ENCODE measurements around the gene CAST.

The CAST gene

GRCh38 chr5:96648023-96648422 lies 14.2 kb upstream of the CAST start:
- no peak for DNase-seq (ENCODE audit: low spot score)

DNA sequence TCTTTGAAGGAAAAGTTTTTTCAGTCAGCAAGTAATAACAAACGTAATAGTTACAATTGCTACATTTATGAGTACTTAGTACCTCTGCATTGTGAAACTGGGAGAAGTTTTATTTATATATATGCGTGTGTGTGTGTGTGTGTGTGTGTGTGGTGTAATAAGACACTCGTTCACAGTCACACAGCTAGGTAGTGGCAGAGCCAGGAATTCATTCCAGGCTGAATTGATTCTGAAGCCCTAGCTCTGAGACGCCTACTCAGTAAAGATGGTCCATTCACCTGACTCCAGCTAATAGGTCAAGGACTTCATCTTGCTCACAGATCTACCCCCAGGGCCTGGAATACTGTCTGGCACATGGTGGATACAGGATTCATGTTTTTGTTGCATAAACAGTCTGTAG lies 13.6 kb upstream of the CAST start:
- no peak for DNase-seq (ENCODE audit: low spot score)

GRCh38 chr5:96649251-96649662 lies 12.9 kb upstream of the CAST start:
- no peak for DNase-seq (ENCODE audit: low spot score)

DNA sequence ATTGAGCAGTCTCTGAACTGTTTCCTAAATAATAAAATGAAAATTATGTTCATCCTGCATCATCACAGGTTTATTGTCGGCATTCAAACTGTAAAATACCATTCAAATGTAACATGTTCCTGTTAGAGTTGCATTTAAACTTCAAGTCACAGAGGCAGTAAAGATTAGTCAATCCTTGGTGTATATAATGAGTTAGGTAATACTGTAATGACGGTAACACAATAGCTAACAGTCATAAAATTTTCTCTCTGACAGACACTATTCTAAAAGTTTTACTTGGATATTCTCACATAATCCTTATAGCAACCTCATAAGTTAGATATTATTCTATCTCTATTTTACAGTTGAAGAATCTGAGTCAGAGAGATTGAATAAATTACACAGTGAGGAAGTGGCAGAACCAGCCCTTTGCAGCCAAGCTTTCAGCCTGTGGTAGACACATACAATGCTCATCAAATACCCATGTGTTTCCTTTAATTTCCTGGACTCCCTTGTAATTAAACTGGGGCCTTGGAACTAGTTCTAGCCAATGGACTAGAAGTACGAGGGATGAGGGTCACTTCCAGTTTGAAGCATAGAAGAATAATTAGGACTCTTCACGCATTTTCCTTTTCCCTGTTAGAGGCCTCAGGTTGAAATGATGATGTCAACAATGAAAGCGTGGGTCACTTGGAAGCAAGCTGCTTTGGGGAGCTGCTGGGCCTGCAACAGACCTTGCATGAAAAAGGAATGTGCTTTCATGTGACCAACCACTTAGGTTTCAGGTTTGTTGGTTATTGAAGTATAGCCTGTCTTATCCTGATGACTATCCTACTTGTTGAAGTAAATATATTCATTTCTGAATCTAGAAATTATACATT lies 12.3 kb upstream of the CAST start:
- DNase-seq (ENCODE audit: low spot score): no peak

DNA sequence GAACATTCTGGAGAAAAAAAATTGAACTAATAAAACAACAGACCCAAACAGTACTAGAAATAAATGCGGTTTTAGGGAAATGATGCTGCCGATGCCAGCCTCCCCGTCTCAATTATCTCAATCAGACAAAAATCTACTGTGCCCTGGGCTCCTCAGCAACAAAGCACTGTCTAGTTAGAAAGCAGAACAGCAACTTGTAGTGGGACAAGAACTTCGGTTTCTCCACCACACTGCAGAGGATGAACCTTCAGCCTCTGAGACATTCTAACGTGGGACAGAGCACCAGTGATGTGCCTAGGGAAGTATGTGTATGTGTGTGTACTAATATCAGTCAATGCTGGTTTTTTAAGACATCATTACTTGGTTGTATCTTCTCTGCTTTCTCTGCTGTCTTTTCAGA lies 11.1 kb upstream of the CAST start:
- DNase-seq (ENCODE audit: low spot score): no peak

DNA sequence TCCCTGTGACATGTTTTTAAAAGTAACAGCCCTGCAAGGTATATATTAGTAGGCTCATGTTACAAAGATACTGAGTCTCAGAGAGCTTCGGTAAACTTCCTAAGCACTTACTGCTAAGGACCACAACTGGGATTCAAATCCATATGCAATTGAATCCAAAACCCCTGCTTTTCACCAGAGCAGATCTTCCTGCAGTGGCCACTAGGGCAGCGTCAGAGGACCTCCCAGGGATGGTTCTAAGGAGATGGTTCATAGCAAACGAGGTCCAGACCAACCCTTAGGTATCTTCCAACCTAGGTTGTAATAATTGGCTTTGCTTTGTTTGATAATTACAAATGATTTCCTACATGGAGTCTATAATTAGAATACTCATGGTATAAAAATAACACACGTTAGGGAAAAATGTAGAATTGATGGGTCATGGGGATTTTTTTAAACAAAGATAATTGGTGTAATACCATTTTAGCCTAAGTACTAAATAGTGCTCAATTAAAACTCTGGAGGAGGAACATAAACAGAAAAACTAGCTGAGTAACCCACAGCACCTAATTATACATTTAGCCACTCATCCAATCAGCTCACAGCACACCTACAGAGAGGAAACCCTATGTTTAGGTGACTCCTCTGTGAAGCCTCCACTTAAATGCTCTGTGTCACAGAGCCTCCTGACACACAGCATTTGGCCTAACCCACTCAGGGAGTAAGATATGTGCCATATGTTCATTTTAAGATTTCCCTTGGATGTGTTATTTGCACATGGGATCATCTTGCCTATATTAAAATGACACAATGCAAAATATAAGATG lies 10.0 kb upstream of the CAST start:
- no peak for DNase-seq (ENCODE audit: low spot score)

DNA sequence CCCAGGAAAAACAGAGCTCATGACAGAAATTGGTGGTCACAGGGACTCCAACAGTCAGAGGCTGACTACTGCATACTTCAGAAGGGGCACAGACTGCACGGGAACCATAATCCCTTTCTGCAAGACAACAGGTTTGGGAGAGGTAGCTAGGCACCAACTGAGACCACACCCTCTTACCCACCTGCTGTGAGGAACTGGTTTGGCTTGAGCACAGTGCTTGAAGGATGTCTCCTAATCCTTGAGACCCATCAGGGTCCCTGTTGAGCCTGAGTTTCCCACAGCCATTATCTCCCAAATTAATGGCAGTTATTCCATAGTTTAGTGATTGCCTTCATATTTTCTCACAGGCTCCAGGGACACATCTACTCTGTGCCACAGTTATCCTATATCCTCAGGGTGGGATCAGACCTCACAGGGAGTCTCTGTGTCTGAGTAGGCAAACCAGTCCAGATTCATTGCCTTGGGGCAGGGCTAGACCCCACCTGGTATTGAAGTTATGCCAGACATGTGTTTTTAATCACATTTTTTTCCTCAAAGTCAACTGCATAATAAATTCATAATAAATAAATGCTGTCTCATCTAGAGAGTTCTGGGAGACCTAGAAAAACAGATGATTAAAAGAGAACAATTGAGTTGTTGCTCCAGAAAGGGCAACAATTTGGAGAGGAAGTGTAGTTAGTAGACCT lies 9.3 kb upstream of the CAST start:
- no peak for DNase-seq (ENCODE audit: low spot score)

DNA sequence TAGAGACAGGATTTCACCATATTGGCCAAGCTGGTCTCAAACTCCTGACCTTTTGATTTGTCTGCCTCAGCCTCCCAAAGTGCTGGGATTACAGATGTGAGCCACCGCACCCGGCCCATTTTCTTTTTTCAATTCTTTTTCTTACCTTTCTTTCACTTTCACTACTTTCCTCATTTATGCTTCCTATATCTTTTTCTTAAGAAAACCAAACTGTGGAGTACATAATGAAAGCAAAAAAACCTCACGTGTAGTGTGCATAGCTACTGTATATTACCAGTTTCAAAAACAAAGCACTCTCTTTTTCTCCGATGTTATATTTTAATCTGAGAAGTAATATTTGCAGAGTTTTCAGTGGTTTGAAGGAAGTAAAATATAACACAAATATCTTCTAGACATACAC lies 8.0 kb upstream of the CAST start:
- no peak for DNase-seq (ENCODE audit: low spot score)

DNA sequence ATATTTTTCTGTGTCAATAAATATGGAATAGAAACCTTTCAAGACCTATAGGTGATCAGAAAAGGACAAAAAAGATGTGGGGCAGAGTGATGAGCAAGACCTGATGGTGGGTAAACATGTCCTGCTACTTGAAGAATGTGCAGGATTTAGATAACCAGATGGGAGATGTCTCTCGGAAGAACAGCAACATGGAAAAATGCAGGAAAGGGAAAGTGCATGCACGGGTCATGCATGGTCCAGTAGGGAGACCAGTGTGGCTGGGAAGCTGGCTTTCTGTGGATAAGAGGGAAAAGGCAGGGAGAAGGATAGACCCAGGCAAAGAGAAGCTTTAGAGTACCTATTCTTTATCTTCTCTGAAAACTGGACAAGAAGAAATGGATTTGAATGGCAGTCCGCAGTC lies 7.1 kb upstream of the CAST start:
- no peak for DNase-seq (ENCODE audit: low spot score)

GRCh38 chr5:96655506-96655905 lies 6.7 kb upstream of the CAST start:
- DNase-seq (ENCODE audit: low spot score): no peak

GRCh38 chr5:96657068-96657467 lies 5.1 kb upstream of the CAST start:
- peak; percentile 86 for DNase-seq (ENCODE audit: low spot score)

GRCh38 chr5:96658272-96658671 lies 3.9 kb upstream of the CAST start:
- DNase-seq (ENCODE audit: low spot score): no peak

DNA sequence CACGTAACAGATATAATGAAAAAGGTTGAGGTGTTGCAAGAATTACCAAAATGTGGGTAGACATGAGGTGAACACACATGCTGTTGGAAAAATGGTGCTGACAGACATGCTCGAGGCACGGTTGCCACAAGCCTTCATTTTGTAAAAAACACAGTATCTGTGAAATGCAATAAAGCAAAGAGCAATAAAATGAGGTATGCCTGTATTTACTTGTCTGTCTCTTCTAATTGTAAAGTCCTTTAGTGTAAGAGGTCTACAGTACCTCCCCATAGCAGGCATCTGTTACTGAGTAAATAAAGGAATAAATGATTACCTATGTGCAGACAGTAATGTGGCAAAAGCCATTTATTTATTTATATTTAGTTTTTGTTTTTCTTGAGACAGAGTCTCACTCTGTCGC lies 3.0 kb upstream of the CAST start:
- DNase-seq (ENCODE audit: low spot score): no peak

GRCh38 chr5:96660971-96661854 lies 963 bp upstream of the CAST start:
- DNase-seq (ENCODE audit: low spot score): peak; percentile 25

DNA sequence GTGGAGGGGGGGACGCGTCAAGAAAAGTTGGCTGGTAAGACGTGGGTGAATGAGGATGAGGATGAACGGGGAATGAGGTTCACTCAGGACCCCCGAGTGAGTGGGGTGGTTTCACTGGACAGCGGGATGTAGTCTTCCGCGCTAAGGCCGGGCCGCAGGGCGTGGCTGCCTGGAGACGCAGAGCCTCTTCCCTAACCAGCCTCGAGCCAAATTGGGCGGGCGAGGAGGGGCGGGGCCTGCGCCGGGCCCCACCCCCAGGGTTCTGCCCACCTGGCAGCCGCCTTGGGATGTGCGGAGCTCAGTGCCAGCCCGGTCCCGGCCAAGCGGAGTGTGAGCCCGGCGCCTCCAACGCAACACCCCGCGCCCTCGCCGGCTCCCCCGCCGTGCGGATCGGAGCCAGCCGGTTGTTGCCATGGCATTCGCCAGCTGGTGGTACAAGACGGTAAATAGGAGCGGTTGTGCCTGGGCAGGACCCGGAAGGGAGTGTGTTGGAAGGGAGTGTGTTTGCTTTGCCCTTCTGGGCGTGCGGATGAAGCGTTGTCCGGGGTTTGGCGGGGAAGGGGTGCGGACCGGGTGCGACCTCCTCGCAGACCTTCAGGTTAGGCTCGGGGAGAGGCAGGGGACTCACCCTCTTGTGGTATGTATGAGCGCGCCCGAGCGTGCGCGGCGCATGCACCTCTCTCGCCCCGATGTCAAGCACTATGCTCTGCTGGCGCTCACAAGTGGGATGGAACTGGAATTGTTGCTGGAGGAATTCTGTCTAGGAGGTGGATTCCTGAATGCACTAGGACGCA lies 746 bp downstream of the CAST start:
- DNase-seq (ENCODE audit: low spot score): peak; percentile 97

- no peak for DNase-seq (ENCODE audit: low spot score)
Measured at GRCh38 chr5:96663608-96664007, 1.4 kb downstream of the CAST start.

DNA sequence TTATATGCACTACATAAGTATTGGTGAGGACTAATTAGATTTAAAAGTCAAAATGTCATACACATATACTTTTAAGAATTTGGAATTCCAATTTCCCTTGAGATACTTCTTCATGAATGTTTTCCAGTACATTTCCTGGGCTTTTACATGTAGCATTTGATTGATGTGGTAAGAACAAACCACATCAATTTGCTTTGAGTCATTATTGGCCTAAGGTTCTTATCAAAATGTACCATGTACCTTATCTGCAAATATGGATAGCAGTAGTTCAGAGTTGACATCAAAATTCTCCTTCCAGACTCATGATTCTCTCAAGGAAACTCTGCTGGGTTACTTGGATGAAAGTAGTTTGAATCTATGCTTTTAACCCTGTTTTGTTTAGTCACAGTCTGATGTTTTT lies 2.5 kb downstream of the CAST start:
- no peak for DNase-seq (ENCODE audit: low spot score)

DNA sequence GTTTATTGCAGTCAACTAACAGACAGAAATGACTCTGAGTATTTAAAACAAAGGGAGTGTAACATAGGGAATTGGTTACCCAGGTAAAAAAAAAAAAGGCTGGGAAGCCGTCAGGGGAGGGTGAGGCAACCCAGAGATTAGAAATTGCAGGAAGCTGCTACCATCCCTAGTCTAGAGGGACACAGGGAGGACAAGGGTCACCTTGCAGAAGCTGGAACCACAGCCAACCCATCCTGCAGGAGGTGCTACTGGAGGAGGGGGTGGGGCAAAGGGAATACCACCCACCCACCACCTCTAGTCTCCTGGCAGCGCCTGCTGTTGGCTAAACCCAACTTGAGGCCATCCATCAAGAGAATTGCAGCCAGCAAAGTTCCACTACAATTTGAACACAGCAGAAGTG lies 6.5 kb downstream of the CAST start:
- no peak for DNase-seq (ENCODE audit: low spot score)

DNA sequence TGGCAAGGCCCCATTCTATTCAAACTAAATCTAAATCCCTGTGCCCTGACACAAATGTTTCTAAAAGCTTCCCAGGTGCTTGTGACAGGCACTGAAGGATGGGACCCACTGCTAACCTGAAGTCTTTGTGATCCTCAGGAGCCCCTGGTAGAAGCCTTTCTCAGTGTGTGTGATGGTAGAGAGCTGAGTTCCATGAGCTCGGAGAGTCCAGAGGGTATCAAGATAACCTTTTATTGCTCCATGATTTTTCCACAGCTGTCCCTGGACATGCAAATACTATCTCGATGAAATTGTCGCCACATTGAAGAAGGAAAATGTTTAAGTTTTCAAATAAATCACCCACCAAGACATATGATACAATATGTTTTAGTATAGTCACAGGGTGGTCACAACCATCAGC lies 7.7 kb downstream of the CAST start:
- no peak for DNase-seq (ENCODE audit: low spot score)

DNA sequence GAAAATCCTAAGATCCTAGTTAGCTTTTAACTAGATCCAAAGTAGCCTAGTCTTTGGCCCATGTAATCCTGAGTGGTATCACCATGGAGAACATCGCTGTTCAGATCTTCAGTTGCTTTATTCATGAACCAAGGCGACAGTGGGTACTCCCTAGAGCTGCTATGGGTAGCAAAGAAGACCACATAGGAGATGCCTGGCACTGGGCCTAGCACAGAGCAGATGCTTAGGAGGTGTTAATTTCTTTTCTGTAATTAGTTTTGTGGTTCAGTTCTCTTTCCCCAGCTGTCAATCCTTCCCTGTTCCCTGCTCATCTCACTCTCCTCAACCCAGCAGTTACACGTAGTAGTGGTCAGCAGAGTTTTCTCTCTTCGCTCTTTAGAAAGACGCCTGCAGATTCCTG lies 9.3 kb downstream of the CAST start:
- no peak for DNase-seq (ENCODE audit: low spot score)

DNA sequence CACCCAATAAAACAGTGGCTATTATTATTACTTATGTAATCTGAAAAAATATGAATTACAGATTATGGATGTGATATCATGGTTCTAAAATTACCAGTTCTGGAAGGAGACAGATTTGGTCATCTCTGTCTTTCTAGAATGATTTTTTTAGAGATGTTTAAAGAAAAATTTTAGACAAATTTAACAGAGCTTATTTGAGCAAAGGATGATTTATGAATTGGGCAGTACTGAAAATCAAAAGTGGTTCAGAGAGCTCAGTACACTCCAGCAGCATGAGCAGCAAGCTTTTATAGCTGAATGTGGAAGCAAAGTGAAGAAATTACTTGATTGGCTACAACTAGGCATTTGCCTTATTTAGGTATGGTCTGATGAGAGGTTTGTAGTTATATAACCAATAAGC lies 11.0 kb downstream of the CAST start:
- DNase-seq (ENCODE audit: low spot score): no peak

Data from AG20443 (cell line).